ENCODE results near the gene CDS1.
"Not testable (repeated sequence)": the region's sequence is repeated elsewhere in the genome, so short reads cannot be mapped to it uniquely, and the experiment has no call there.

DNA sequence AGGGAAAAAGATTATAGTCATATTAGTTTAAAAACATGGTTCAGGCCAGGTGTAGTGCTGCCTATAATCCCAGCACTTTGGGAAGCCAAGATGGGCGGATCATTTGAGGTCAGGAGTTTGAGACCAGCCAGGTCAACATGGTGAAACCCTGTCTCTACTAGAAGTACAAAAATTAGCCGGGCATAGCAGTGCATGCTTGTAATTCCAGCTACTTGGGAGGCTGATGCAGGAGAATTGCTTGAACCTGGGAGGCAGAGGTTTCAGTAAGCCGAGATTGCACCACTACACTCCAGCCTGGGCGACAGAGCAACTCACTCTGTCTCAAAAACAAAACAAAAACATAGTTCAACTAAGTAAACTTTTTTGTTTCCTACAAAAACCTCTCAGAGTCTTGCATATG is 99.7 kb downstream of the CDS1 start:
- TF ChIP-seq, protein P1, sequence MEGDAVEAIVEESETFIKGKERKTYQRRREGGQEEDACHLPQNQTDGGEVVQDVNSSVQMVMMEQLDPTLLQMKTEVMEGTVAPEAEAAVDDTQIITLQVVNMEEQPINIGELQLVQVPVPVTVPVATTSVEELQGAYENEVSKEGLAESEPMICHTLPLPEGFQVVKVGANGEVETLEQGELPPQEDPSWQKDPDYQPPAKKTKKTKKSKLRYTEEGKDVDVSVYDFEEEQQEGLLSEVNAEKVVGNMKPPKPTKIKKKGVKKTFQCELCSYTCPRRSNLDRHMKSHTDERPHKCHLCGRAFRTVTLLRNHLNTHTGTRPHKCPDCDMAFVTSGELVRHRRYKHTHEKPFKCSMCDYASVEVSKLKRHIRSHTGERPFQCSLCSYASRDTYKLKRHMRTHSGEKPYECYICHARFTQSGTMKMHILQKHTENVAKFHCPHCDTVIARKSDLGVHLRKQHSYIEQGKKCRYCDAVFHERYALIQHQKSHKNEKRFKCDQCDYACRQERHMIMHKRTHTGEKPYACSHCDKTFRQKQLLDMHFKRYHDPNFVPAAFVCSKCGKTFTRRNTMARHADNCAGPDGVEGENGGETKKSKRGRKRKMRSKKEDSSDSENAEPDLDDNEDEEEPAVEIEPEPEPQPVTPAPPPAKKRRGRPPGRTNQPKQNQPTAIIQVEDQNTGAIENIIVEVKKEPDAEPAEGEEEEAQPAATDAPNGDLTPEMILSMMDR (IDR thresholded peaks at IDR 0.05; ENCODE audit: low read length), result not testable (repeated sequence)
- TF ChIP-seq EZH2 (optimal IDR thresholded peaks at IDR 0.05; ENCODE audit: low read depth, low read length), result not testable (repeated sequence)
